SJCRH30 (cell line): ENCODE data around the gene SGMS1. TPM values are rescaled to one million over a fixed set of nuclear protein-coding genes. Genes with fewer than 3 reads are reported as not detected.

Experiments used
- DNase-seq, 2 experiments: peaks; one replicate each; pipeline ENCODE4 v3.0.0-alpha.2; 2015 to 2020
- H3K27ac ChIP-seq: fragments of 250-450 bp; sonication (Bioruptor Pico); 2 replicates; pipeline ENCODE4 v1.5.1; 2020; ENCODE audit warnings: mild to moderate bottlenecking, moderate library complexity
- H3K27me3 ChIP-seq: fragments of 250-450 bp; sonication (Bioruptor Pico); 2 replicates; pipeline ENCODE4 v1.5.1; 2020; ENCODE audit warnings: mild to moderate bottlenecking, moderate library complexity
- H3K36me3 ChIP-seq: fragments of 250-450 bp; sonication (Bioruptor Pico); 2 replicates; pipeline ENCODE4 v1.5.1; 2020; ENCODE audit warnings: mild to moderate bottlenecking, moderate library complexity
- H3K4me1 ChIP-seq: fragments of 250-450 bp; sonication (Bioruptor Pico); 2 replicates; pipeline ENCODE4 v1.5.1; 2020; ENCODE audit warnings: mild to moderate bottlenecking, moderate library complexity
- H3K4me3 ChIP-seq: fragments of 250-450 bp; sonication (Bioruptor Pico); 2 replicates; pipeline ENCODE4 v1.5.1; 2020; ENCODE audit warnings: mild to moderate bottlenecking, moderate library complexity
- H3K9me3 ChIP-seq: fragments of 250-450 bp; sonication (Bioruptor Pico); replicated peaks from 2 replicates; pipeline ENCODE4 v1.5.1; 2020; ENCODE audit warnings: mild to moderate bottlenecking, moderate library complexity
- total RNA-seq: library from RNA; depleted of rRNA; stranded (reverse); fragments of >200 nt; shearing (Covaris generic); gene quantifications from 2 replicates; pipeline ENCODE4 v1.2.3, GENCODE V29; 2014

SGMS1 gene
- total RNA-seq, 1 experiment from 2014 or later = 13.4 TPM

DNA sequence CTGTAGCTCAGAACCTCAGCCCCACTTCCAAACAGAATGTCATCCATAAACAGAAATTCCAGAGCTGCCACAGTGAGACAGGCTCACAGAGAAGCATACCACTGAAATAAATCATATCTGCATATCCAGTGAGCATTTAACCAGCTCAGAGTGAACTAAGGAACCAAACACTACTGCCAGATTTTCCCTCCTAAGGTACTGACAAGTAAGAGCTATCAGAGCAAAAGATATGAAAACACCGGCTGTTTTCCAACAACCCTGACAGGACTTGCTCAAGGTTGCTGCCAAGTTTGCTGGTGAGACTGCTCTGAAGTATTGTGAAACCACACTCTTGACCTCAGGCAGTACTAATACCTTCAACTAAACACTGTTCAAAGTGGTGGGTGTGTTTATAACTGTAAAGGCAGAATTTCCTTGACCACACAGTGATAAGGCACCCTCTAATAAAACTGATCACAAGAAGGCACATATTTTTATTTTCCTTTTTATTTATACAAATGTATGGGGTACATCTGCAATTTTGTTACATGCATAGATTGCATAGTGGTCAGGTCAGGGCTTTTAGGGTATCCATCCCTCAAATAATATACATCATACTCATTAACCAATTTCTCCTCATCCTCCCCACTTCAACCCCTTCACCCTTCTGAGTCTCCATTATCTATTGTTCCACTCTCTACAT is 18.3 kb downstream of the SGMS1 start:
- H3K27ac ChIP-seq = peak overlapping the region; percentile 14; the same call in 1 of the 2 replicates
- H3K4me1 ChIP-seq = peaks cover 24% of the 10 kb centered on the region
- DNase-seq = peak; percentile 23 to 43
- no peak overlapping the region for H3K4me3 ChIP-seq
- no peaks in the 10 kb centered on the region for H3K9me3 ChIP-seq
- no peaks in the 10 kb centered on the region for H3K36me3 ChIP-seq
- H3K27me3 ChIP-seq = no peaks in the 10 kb centered on the region

DNA sequence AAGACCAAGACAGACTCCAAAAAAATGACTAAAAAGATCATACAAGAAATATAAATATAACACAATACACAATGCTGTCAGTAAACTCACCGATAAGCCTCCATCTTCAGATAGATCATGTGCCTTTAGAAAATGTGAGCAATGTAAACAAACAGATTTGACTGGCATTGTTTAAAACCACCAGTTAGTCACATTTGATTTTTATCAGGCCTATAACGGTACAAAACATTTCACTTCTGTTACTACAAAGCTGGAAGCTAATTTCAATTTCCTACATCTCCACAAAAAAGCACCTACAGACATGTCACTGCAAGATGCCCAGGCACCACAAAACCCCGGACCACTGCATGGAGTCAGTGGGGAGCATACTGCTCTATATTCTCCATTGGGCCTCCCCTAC is 18.9 kb downstream of the SGMS1 start:
- Histone ChIP-seq H3K36me3 (no peaks in the 10 kb centered on the region), H3K9me3 (no peaks in the 10 kb centered on the region), H3K27me3 (no peaks in the 10 kb centered on the region), H3K27ac (peak overlapping the region; percentile 14; the same call in 1 of the 2 replicates), H3K4me3 (no peak overlapping the region), H3K4me1 (peaks cover 30% of the 10 kb centered on the region)
- DNase-seq = no peak

DNA sequence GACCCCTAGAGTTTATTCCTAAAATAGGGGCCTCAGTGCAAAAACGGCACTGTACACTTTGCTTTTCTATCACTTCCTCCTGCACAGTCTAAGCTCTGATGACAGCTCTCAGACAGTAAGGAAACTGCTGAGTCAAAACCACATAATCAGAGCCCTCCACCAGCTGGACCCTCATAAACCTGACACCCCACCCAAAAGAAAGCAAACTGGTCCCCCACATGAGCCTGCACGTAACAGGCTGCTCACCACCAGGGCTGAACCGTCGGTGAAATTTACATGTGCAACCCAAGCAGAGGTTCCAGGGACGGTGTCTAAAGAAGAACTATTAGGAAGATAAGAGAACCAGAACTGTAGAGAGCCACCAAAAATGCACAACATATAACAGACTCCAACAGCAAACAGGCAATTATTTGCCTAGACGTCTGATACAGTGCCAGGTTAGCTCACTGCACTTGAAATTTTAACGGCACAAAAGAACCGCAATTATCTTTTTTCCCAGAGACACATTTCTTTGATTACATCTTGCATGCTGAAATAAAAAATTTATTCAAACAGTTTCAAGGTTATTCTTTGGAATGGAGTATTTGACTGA is 19.6 kb downstream of the SGMS1 start:
- Histone ChIP-seq H3K9me3 (no peaks in the 10 kb centered on the region), H3K27me3 (no peaks in the 10 kb centered on the region), H3K27ac (peak overlapping the region; percentile 14; the same call in 1 of the 2 replicates), H3K4me1 (peaks cover 30% of the 10 kb centered on the region), H3K4me3 (no peak overlapping the region), H3K36me3 (no peaks in the 10 kb centered on the region)
- peak; percentile 30 to 39 for DNase-seq

DNA sequence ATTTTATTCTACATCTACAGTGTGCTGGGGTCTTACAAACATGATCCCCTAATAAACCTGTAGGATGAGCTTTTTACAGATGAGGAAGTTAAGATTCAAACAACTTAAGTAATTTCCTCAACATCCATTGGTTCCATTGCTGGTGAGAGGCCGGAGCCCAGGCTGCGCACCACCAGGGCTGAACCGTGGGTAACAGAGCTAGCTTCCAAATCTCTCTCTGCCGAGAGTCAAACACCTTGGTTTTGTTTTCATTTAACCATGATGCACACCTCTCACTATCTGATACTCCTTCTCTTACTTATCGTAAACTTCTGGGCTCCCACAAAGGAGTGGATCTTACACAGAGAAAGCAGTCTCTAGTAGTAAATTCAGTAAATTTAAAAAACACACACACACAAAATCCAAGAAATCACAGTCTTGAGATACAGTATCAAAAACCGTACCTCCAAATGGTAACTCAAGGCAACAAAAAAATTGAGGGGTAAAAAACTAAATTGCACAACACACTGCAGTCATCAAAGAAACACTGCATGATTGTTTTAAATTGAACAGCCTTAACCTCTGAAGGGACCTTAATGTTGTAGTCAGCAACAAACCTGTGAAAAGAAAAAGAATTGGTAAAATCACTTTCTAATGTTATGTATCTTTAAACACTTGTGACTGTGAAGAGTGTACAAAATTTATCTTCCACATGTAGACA is 20.5 kb downstream of the SGMS1 start:
- Histone ChIP-seq H3K4me1 (peaks cover 30% of the 10 kb centered on the region), H3K9me3 (no peaks in the 10 kb centered on the region), H3K4me3 (no peak overlapping the region), H3K27ac (no peak overlapping the region), H3K36me3 (no peaks in the 10 kb centered on the region), H3K27me3 (no peaks in the 10 kb centered on the region)
- DNase-seq = no peak

DNA sequence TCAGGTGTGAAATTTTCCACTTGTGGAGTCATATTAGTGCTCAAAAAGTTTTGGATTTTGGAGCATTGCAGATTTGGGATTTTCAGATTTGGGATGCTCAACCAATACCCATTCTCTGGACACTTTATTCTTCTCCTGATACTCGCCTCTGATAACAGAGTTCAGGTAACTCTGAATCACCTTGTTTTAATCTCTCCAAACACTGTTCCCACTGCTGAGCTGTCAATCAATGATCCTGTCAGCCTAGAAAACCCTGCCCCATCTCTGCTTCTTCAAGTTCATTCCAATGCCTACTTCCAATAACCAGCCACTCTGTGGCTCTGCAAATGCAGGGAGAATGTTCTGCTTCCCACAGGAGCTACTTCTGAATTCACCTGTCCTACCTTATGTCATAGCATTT is 21.8 kb downstream of the SGMS1 start:
- Histone ChIP-seq H3K4me3 (no peak overlapping the region), H3K36me3 (no peaks in the 10 kb centered on the region), H3K27me3 (no peaks in the 10 kb centered on the region), H3K9me3 (no peaks in the 10 kb centered on the region), H3K4me1 (peaks cover 30% of the 10 kb centered on the region), H3K27ac (no peak overlapping the region)
- no peak for DNase-seq

DNA sequence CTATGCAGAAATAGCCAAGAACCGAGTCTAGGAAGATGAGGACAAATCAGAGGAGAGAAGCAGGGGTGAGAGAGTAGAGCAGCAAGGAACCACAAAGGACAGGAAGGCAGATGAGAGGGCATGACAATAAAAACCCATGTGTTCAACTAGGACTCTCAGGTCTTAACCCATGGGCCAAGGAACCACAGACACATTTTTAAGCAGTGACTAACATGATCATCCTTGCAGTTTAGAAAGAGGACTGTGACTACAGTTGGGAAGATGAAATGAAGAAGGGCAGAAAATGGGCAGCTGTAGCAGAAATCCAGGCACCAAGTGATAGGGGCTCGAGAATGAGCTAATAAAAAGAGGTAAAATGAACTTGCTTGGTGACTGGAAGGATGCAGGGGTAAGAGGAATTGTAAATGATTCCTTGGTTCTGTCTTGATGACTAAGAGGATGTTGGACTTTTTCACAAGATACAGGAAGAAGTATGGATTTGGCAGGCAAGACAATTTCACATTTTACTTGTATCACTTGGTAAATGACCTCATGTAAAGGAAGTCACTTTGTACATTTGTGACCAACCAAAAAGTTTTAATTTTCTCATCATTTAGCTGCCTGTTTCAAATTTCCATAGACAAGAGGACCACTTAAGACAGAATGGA is 22.8 kb downstream of the SGMS1 start:
- Histone ChIP-seq H3K4me3 (no peak overlapping the region), H3K27ac (no peak overlapping the region), H3K4me1 (peaks cover 30% of the 10 kb centered on the region)

DNA sequence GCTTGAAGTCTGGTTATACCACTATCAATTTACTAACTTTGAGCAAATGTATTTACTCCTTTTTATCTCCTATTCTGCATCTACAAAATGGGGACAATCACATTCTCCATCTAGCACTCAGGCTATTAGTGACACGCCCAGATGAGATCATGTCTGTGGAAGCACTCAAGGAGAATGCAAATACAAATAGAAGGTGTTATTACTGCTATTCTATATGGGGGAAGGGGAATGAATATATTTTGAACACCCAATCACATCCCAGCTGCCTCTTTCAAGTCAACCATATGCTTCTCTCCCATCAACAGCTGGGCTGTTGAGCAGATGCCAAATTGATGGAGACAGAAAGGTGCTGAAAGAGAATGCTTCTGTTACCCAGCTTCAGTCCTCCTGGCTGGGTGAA is 23.5 kb downstream of the SGMS1 start:
- Histone ChIP-seq H3K4me3 (no peak overlapping the region), H3K9me3 (no peaks in the 10 kb centered on the region), H3K27ac (no peak overlapping the region), H3K27me3 (no peaks in the 10 kb centered on the region), H3K36me3 (no peaks in the 10 kb centered on the region), H3K4me1 (peaks cover 26% of the 10 kb centered on the region)
- DNase-seq = peak; percentile 14 to 48

More for the DNA sequence above, 22.8 kb downstream of the SGMS1 start:
- no peaks in the 10 kb centered on the region for H3K9me3 ChIP-seq
- no peaks in the 10 kb centered on the region for H3K27me3 ChIP-seq
- no peak for DNase-seq
- H3K36me3 ChIP-seq = no peaks in the 10 kb centered on the region

DNA sequence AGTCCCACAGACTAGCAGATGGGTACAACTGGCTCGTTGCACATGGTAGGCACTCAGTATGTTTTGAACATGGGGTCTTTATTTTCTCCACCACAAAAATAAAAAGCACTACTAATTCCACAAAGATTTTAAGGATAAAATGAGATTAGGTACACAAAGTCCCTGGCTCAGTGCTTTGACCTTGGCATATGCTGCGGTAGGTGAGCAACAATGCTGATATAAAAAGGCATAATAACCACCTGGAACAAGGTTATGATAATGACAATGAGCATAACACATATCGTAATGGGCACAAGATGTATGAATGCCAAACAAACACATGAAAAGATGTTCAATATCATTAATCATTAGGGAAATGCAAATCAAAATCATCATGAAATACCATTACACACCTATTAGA is 26.9 kb downstream of the SGMS1 start:
- Histone ChIP-seq H3K27ac (no peak overlapping the region), H3K27me3 (no peaks in the 10 kb centered on the region), H3K9me3 (no peaks in the 10 kb centered on the region), H3K4me1 (peaks cover 21% of the 10 kb centered on the region), H3K36me3 (no peaks in the 10 kb centered on the region), H3K4me3 (no peak overlapping the region)
- no peak for DNase-seq

DNA sequence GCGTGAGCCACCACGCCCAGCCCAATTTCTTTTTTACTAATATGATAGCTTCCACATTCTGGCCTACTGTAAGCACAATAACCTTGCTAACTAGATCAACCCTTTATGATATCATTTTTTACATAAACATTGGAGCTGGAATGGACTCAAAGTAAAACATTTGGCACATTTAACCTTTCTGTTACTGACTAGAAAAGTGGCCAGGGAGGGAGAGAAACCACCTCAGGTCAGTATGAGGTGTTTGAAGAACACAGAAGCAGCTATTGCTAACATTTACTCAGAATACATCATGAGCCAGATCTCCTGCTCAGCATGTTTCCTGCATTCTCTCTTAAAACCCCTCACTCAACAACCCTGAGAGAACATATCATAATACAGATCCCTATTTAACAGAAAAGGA is 27.3 kb downstream of the SGMS1 start:
- no peaks in the 10 kb centered on the region for H3K27me3 ChIP-seq
- no peak for DNase-seq
- H3K27ac ChIP-seq = no peak overlapping the region
- H3K4me3 ChIP-seq = no peak overlapping the region
- no peaks in the 10 kb centered on the region for H3K36me3 ChIP-seq
- H3K4me1 ChIP-seq = peaks cover 21% of the 10 kb centered on the region
- no peaks in the 10 kb centered on the region for H3K9me3 ChIP-seq

DNA sequence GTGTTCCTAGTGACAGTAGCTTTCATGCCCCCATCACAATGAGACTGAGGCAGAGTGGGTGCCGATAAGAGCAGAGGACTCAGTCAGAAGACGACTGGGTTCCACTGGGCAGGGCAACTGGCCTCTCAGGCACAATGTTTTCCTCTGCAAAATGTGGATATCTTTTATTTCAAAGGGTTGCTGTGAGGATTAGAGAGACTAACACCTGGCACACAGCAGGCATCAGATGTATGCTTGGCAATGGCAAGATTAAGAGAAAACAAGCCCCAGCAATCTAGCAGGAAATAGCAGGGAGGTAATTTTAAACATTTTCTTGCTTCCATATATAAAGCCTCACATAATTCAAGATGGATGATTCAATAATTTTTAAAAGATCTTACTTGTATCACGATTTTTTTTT is 28.0 kb downstream of the SGMS1 start:
- no peak overlapping the region for H3K27ac ChIP-seq
- H3K4me1 ChIP-seq = peaks cover 21% of the 10 kb centered on the region
- DNase-seq = no peak
- no peak overlapping the region for H3K4me3 ChIP-seq
- H3K27me3 ChIP-seq = no peaks in the 10 kb centered on the region
- H3K36me3 ChIP-seq = no peaks in the 10 kb centered on the region
- H3K9me3 ChIP-seq = no peaks in the 10 kb centered on the region

DNA sequence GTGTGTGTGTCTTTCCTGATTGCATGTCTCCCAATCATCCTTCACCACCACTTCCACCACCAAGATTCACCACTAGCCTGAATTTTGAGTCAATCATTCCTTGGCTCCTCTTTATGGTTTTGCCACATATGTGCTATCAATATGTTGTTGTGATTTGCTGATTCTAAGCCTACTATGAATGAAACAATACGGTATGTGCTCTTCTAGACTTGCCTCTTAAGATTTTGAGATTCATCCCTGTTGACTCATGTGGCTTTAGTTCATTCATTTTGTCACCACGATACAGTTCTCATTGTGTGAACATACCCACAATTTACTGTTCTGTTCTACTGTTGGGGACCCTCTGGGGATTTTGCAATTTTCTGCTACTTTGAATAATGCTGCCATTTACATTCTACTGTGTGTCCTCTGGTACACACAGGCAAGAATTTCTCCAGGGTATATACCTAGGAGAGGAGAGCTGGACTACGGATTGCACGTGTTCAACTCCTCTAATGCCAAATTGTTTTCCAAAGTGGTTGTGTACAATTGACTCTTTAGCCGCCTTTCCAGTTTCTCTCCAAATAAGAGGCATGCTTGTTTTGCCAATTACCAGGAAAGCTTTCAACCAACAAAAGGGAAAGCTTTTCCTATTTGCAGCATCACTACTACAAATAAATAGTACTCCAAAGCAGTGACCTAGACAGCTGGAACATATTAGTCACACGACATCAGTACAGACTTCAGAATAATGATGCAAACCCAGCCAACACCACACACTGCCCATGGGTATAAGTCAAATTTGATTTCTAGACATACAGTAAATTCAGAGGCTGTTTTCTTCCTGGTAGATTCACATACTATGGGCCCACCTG is 30.0 kb downstream of the SGMS1 start:
- no peaks in the 10 kb centered on the region for H3K9me3 ChIP-seq
- H3K4me3 ChIP-seq = no peak overlapping the region
- peak; percentile 45 to 62 for DNase-seq
- no peaks in the 10 kb centered on the region for H3K36me3 ChIP-seq
- H3K27ac ChIP-seq = peak overlapping the region; percentile 75
- peaks cover 12% of the 10 kb centered on the region for H3K4me1 ChIP-seq
- H3K27me3 ChIP-seq = no peaks in the 10 kb centered on the region

DNA sequence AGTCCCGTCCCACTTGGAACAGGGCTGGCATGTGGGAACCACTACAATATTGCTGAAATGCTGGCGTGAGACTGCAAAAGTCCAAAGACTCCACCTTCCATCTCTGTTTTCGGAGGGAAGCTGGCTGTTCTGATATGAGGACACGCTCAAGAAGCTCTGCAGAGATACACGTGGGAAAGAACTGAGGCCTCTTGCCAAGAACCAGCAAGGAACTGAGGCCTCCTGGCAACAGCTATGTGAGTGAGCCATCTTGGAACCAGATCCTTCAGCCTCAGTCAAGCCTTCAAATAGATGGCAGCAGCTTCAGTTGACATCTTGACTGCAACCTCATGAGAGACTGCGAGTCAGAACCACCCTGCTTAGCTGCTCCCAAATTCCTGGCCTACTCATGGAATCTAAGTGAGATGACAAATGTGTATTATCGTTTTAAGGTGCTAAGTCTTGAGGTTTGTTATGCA is 30.8 kb downstream of the SGMS1 start:
- H3K9me3 ChIP-seq = no peaks in the 10 kb centered on the region
- H3K27ac ChIP-seq = peak overlapping the region; percentile 75
- no peaks in the 10 kb centered on the region for H3K36me3 ChIP-seq
- H3K4me3 ChIP-seq = no peak overlapping the region
- H3K4me1 ChIP-seq = peaks cover 12% of the 10 kb centered on the region
- no peak for DNase-seq
- H3K27me3 ChIP-seq = no peaks in the 10 kb centered on the region

DNA sequence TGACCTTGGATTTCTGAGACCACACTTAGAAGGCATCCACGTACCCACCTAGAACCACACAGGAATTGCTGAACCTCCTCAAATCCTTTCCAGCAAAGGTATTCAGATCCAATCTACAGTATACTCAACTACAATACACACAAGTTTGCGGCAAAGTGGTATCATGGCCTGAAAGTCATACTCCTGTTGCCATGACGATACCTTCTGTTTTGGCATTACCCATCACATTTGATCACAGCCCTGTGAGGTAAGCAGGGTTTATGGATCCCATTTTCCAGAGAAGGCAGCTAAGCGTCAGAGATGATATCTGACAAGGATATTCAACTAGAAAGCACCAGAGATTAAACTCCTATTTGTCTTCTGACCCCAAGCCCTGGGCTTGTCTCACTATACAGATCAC is 32.8 kb downstream of the SGMS1 start:
- Histone ChIP-seq H3K9me3 (no peaks in the 10 kb centered on the region), H3K27me3 (no peaks in the 10 kb centered on the region), H3K27ac (no peak overlapping the region), H3K4me1 (peaks cover 12% of the 10 kb centered on the region), H3K36me3 (no peaks in the 10 kb centered on the region), H3K4me3 (no peak overlapping the region)
- DNase-seq = no peak

DNA sequence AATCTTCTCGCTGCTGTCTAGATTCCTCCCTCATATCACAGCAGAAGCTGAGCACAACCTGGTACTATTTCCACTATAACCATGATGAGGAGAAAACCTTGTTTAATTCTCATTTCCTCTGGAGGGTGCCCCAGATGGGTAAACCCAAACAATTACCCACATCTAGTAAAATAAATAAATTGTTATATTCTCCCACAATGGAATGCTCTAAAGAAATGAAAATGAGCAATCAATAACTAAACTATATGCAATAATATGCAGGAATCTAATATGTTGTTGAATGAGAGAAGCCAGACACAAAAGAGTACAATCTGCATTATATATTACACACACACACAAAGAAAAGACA is 37.0 kb downstream of the SGMS1 start:
- Histone ChIP-seq H3K27ac (no peak overlapping the region), H3K9me3 (no peaks in the 10 kb centered on the region), H3K4me3 (no peak overlapping the region), H3K4me1 (no peaks in the 10 kb centered on the region), H3K36me3 (no peaks in the 10 kb centered on the region), H3K27me3 (no peaks in the 10 kb centered on the region)
- DNase-seq = no peak
